Mammary microvascular endothelial cell (primary cell): ENCODE data around the gene ACOX2. TPM values are rescaled to one million over a fixed set of nuclear protein-coding genes. Genes with fewer than 3 reads are reported as not detected.

Experiments used
- total RNA-seq: library from RNA; depleted of rRNA; stranded (reverse); fragments of >200 nt; gene quantifications from 2 replicates; pipeline ENCODE4 v1.2.3, GENCODE V29; 2015

Gene ACOX2
- total RNA-seq = not detected in 2 replicates

DNA sequence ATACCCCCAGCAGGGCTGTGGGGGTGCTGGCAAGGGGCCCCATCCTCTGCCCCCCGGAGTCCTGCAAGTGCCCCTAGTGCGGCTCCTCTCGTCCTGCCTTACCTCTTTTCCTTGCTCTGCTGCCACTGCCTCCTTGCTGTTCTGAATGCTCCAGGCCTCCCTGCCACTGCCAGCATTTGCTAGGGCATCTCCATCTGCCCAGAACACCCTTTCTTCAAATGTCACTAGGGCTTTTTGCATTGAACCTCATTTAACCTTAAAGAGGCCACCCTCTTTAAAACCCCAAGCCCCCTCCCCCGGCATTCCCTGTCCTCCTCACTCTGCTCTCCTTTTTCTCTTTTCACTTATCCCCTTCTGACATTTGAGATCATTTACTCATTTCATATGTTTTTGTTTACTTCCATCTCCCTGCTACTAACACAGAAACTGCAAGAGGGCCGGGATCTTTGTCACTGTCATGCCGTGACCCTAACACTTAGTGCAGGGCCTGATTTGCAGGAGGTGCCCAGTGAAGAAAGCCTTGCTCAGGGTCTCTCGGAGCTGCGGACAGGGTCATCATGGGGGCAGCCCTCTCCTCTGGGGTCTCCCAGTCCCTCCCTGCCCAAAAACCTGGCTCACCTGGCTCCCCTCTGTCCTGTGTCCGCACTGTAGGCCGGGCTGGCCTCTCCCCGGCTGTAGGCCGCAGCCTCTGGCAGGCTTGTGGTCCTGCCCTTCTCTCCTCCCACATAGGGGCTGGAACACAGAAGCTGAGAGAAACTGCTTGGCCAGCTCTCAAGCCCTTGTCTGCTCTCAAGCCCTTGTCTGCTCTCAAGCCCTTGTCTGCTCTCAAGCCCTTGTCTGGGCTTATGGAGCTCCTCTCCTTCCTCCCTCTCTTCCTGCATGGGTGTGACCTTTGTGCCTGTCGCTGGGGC lies at the start of gene ACOX2:
TSS of gene ACOX2 (minus strand) at position 690 of the 911 bp plus-strand sequence. CDS start 2,084 bp downstream, outside the sequence.

DNA sequence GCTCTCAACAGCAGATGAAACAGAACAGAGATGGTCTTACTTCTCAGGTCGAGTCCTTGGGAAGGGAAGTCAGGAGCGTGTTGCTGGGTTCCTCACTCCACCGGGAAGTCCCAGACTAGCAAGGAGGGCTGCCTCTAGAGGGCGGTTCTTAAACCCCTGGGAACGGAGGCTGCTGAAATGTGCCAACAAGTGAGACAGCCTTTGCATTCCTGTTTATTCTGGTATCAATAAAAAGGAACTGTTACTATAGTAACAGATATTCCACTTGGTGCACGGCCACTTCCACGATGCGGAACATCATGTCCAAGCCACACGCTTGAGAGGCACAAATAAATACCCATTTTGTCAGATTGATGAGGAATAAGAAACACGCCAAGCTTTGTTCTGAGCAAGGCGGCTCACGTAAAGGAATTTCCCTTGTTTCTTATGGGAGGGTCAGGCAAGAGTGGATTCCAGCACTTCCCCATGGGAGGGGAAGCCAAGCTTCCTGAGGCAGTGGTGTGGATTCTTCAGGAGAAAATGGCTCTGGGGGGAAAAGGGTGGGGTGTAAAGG lies 40.4 kb upstream of the ACOX2 start, which contains the start of gene FAM107A:
TSS of gene FAM107A (minus strand) at position 123 of the 553 bp plus-strand sequence. CDS start 7,531 bp downstream, outside the sequence.

DNA sequence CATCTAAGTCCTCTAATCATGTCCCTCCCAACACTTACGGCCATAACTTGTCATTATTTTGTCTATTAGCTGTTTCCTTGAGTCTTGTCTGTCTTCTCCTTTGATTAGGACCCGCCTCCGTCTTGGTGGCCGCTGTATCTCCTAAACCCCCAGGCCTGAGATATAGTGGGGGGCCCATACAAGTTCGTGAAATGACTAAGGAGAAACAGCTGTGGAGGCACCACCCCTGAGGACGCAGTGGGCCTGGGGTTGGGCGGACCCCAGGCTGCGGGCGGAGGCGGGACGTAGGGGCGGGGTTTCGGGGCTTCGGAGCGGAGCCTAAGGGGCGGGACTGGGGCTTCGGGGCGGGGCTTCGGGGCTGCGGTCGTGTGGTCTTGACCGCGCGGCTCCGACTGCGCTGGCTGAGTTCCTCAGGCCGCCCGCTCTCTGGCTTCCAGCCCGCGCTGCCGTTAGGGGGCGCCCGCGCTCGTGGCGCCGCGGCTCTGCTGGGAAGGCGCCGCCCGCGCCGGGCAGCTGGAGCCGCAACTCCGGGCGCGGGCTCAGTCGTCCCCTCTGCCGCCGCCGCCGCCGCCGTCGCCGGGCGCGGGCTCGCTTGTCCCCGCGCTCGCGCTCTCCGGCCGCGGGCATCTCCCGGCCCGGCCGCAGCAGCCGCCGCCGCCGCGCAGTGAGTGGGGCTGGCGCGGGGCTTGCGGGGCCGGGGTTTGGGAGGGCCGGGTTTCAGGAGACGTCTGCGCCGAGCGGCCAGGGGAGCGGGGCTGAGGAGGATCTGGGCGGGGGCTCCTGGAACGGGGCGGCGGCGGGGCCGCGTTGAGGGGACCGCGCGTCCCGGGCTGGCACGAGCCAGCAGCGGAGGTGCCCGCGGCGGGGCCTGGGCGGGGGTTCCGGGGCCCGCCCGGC lies 45.2 kb downstream of the ACOX2 start, which contains the start of gene KCTD6:
TSS of gene KCTD6 (plus strand) at position 591 of the 897 bp plus-strand sequence. CDS start 6,660 bp downstream, outside the sequence.

Other genes with a start within 250 kb of the ACOX2 start
- 12.3 and 16.4 TPM in 2 replicates for gene RPP14, start 230.9 kb downstream of the ACOX2 start, total RNA-seq
- 3.3 and 6.2 TPM in 2 replicates for gene HTD2, start 230.7 kb downstream of the ACOX2 start, total RNA-seq
- 13.5 and 14.6 TPM in 2 replicates for gene PXK, start 204.3 kb downstream of the ACOX2 start, total RNA-seq
- gene PDHB, start 103.4 kb downstream of the ACOX2 start, total RNA-seq = 81.0 and 82.1 TPM in 2 replicates
- gene KCTD6, start 45.1 kb downstream of the ACOX2 start, total RNA-seq = 4.3 and 6.5 TPM in 2 replicates
- 83.0 and 85.8 TPM in 2 replicates for gene FAM107A, start 40.2 kb upstream of the ACOX2 start, total RNA-seq
- gene FAM3D, start 129.6 kb upstream of the ACOX2 start, total RNA-seq = not detected in 2 replicates